Activated naive CD4-positive, alpha-beta T cell treated with anti-CD3 and anti-CD28 coated beads, Interleukin-2, amount 50 U/mL, for 24 hours (primary cell): Measurements from ENCODE around the gene SLC25A21.

Source experiments
- H3K27ac Mint-ChIP-seq: one replicate; pipeline ENCODE4 v1.8.0; 2021; ENCODE audit warnings: mild to moderate bottlenecking, mixed read lengths
- H3K27me3 Mint-ChIP-seq: one replicate; pipeline ENCODE4 v1.8.0; 2021; ENCODE audit warnings: mixed read lengths
- H3K36me3 Mint-ChIP-seq: one replicate; pipeline ENCODE4 v1.8.0; 2021; ENCODE audit warnings: mixed read lengths
- H3K4me1 Mint-ChIP-seq: one replicate; pipeline ENCODE4 v1.8.0; 2021; ENCODE audit warnings: mixed read lengths
- H3K4me3 Mint-ChIP-seq: one replicate; pipeline ENCODE4 v1.8.0; 2021; ENCODE audit warnings: mild to moderate bottlenecking, mixed read lengths
- H3K9me3 Mint-ChIP-seq: one replicate; pipeline ENCODE4 v1.8.0; 2021; ENCODE audit warnings: mixed read lengths

The SLC25A21 gene

DNA sequence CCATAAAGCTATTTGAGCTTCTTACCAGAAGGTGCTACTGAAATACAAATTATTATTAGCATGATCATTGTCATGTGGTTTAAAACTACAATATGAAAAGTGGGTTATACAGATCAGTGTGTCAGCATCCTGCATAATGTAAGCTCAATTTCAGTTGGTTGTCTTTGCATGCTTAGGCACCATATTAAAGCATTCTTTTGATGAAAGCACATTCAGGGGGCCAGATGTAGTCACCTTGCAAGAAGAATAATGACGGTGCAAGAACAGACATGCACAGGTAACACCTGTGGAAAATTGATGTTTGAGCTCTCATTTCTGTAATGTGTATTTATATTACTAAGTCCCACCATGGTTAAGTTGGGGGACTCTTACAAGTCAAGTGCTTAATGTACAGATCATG lies 386.9 kb downstream of the SLC25A21 start:
- Mint-ChIP-seq H3K4me1 (no peaks in the 10 kb centered on the region), H3K4me3 (no peak overlapping the region), H3K36me3 (no peaks in the 10 kb centered on the region), H3K27ac (no peak overlapping the region), H3K9me3 (peaks cover 19% of the 10 kb centered on the region), H3K27me3 (peaks cover 1% of the 10 kb centered on the region)

- Mint-ChIP-seq H3K36me3 (no peaks in the 10 kb centered on the region), H3K4me3 (no peak overlapping the region), H3K27ac (no peak overlapping the region), H3K4me1 (no peaks in the 10 kb centered on the region), H3K9me3 (peaks cover 26% of the 10 kb centered on the region), H3K27me3 (peaks cover 1% of the 10 kb centered on the region)
Measured at GRCh38 chr14:36784541-36784940, 387.9 kb downstream of the SLC25A21 start.

DNA sequence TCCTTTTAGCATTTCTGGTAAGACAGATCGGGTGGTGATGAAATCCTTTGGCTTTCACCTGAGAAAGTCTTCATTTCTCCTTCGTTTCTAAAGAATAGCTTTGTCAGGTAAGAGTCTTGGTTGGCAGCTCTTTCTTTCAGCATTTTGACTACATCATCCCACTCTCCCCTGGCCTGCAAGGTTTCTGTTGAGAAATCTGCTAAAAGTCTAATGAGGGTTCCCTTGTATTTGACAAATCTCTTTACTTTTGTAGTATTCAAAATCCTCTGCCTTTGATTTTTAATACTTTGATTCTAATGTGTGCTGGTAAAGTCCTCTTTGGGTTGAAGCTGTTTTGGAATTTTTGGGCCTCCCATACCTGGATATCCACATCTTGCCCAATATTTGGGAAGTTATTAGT lies 390.5 kb downstream of the SLC25A21 start:
- Mint-ChIP-seq H3K27me3 (peaks cover 1% of the 10 kb centered on the region), H3K27ac (no peak overlapping the region), H3K9me3 (peaks cover 26% of the 10 kb centered on the region), H3K36me3 (no peaks in the 10 kb centered on the region), H3K4me1 (no peaks in the 10 kb centered on the region), H3K4me3 (no peak overlapping the region)

- no peak overlapping the region for H3K4me3 Mint-ChIP-seq
- no peaks in the 10 kb centered on the region for H3K9me3 Mint-ChIP-seq
- H3K27ac Mint-ChIP-seq, result no peak overlapping the region
- H3K36me3 Mint-ChIP-seq, result no peaks in the 10 kb centered on the region
- H3K27me3 Mint-ChIP-seq, result no peaks in the 10 kb centered on the region
- no peaks in the 10 kb centered on the region for H3K4me1 Mint-ChIP-seq
Measured at GRCh38 chr14:36773558-36773957, 398.8 kb downstream of the SLC25A21 start.

GRCh38 chr14:36773136-36773540 lies 399.3 kb downstream of the SLC25A21 start:
- Mint-ChIP-seq H3K4me1 (no peaks in the 10 kb centered on the region), H3K27ac (no peak overlapping the region), H3K9me3 (no peaks in the 10 kb centered on the region), H3K4me3 (no peak overlapping the region), H3K36me3 (no peaks in the 10 kb centered on the region), H3K27me3 (no peaks in the 10 kb centered on the region)

DNA sequence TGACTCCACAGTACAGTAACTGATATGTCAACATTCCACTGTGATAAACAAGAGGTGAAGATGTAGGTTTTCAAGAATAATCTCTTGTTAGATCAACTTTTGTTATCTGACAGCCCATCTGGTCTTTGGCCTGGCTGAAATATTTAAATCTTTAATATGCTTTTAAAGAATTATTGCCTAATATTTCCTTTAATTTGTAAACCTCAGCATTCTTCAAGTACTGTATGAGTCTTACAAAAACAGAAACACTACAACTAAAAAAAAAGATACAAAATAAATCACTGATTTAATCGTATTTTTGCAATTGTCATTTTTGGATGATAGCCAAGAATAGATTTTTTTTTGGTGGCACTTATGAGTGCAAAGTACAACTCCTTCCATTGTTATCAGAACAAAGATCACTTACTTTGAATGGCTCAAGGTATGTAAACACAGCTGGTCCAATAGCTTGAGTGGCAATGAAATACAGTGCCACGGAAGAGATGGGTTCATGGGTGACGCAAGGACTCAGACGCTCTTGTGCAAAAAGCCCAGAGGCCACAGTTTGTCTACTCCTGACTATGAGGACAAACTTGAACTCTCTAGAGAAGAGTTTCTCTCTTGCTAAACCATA lies 401.3 kb downstream of the SLC25A21 start:
- Mint-ChIP-seq H3K4me3 (no peak overlapping the region), H3K9me3 (no peaks in the 10 kb centered on the region), H3K27me3 (no peaks in the 10 kb centered on the region), H3K27ac (no peak overlapping the region), H3K4me1 (no peaks in the 10 kb centered on the region), H3K36me3 (no peaks in the 10 kb centered on the region)

- no peak overlapping the region for H3K27ac Mint-ChIP-seq
- H3K4me1 Mint-ChIP-seq, result no peaks in the 10 kb centered on the region
- H3K36me3 Mint-ChIP-seq, result no peaks in the 10 kb centered on the region
- H3K4me3 Mint-ChIP-seq, result no peak overlapping the region
- no peaks in the 10 kb centered on the region for H3K27me3 Mint-ChIP-seq
- no peaks in the 10 kb centered on the region for H3K9me3 Mint-ChIP-seq
Measured at GRCh38 chr14:36768638-36769337, 403.6 kb downstream of the SLC25A21 start.

DNA sequence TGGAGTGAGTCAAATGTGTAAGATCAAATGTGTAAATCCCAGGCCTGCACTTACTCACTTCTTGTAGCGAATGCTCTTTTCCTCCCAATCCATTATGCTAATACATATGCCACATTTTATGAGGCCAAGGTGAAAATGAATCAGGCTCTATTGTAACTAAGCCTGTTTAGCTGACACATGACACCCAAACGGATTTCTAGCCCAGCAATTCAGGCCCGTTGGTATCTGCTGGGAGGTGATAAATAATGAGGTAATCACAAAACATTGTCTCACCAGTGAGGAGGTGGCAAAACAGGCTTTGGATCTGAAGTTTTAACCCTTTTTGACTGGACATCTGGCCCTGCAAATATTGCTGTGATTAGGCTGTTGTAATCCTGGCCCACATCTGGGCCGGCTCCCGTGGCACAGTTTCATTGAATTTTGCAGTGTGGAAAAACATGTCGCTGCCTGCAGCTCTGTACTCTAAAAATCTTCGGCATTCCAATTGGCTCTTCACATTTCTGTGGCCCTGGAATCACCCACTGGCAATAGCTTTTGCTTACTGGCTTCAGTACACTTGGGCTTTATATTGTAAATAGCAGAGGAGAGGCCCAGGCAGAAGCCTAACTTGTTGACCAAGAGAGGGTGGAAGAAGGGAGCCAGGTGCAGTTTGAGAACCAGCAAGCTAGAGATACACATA lies 404.7 kb downstream of the SLC25A21 start:
- no peak overlapping the region for H3K27ac Mint-ChIP-seq
- H3K4me3 Mint-ChIP-seq, result no peak overlapping the region
- H3K27me3 Mint-ChIP-seq, result no peaks in the 10 kb centered on the region
- H3K4me1 Mint-ChIP-seq, result no peaks in the 10 kb centered on the region
- no peaks in the 10 kb centered on the region for H3K36me3 Mint-ChIP-seq
- H3K9me3 Mint-ChIP-seq, result no peaks in the 10 kb centered on the region

DNA sequence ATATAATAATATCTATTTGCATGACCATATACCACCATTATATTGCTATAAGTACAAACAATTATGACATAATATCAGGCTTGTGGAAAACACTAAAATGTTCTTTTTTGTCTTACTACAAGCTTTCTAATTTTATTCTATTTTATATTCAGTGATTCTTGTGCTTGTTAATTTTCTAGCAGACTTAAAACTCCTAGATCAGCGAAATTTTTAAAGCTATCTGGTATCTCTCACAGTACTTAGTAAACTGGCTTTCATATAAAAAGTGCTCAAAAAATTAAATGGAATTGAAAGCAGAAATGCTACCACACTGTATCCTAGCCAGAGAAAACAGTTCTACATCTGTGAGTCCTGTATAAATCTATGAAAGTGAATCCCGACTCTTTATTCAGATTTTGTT lies 405.4 kb downstream of the SLC25A21 start:
- Mint-ChIP-seq H3K27ac (no peak overlapping the region), H3K27me3 (no peaks in the 10 kb centered on the region), H3K4me1 (no peaks in the 10 kb centered on the region), H3K36me3 (no peaks in the 10 kb centered on the region), H3K4me3 (no peak overlapping the region), H3K9me3 (no peaks in the 10 kb centered on the region)

- Mint-ChIP-seq H3K36me3 (no peaks in the 10 kb centered on the region), H3K4me1 (no peaks in the 10 kb centered on the region), H3K9me3 (peaks cover 9% of the 10 kb centered on the region), H3K27ac (no peak overlapping the region), H3K27me3 (peaks cover 3% of the 10 kb centered on the region), H3K4me3 (no peak overlapping the region)
Measured at GRCh38 chr14:36757734-36758601, 414.4 kb downstream of the SLC25A21 start.

DNA sequence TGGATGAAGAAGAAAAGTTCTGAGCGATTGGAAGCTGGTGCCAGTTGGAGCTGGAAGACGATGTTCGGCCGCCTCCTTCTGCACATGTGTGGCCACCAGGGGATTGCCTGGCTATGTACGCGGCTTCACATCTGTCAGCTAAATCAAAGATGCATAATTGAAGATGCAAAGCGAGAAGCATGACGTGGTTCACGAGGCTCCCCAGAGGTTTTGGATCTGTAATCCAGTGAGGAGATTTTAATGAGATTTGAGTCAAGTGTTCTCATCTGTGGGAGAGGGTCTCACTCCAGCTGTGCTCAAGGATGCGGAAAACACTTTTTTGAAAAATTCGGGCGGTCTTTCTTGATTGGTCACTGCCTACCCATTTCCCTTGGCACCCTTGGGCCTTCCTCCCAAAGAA lies 416.2 kb downstream of the SLC25A21 start:
- H3K4me3 Mint-ChIP-seq, result no peak overlapping the region
- no peak overlapping the region for H3K27ac Mint-ChIP-seq
- H3K36me3 Mint-ChIP-seq, result no peaks in the 10 kb centered on the region
- H3K9me3 Mint-ChIP-seq, result peaks cover 13% of the 10 kb centered on the region
- peaks cover 3% of the 10 kb centered on the region for H3K27me3 Mint-ChIP-seq
- H3K4me1 Mint-ChIP-seq, result no peaks in the 10 kb centered on the region

DNA sequence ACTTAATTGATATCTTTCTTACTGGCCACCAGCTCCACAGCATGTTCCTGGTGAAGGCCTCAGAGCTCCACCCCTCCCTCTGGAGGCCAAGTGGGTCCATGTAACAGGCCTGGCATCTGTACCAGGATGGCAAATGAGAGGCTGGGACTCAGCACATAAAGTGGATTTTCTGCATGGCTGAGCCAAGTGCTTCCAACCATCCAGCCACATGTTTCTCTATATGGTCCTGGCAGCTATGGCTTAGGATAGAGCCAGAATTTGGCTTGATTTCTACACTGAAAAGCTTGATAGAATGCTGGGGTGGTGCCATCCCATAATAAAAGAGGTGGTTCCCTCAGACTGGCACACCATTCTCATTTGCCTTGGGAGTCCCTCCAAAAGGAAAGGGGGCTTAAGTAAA lies 416.6 kb downstream of the SLC25A21 start:
- no peak overlapping the region for H3K27ac Mint-ChIP-seq
- H3K4me1 Mint-ChIP-seq, result no peaks in the 10 kb centered on the region
- peaks cover 3% of the 10 kb centered on the region for H3K27me3 Mint-ChIP-seq
- H3K4me3 Mint-ChIP-seq, result no peak overlapping the region
- peaks cover 13% of the 10 kb centered on the region for H3K9me3 Mint-ChIP-seq
- H3K36me3 Mint-ChIP-seq, result no peaks in the 10 kb centered on the region

DNA sequence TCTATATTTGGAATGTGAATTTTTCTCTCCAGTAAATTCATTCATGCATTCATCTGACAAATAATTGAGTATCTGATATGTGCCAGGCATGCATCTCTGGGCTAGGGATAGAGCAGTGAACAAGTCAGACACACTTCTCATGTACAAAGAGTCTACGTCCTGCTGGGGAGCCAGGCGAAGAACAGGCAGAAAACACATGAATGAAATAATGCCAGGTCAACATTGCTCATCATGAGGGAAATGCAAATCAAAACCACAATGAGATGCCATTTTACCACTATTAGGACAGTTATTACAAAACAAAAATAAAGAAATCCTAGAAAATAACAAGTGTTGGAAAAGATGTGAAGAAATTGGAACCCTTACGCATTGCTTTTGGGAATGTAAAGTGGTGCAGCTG lies 420.5 kb downstream of the SLC25A21 start:
- Mint-ChIP-seq H3K4me1 (no peaks in the 10 kb centered on the region), H3K36me3 (no peaks in the 10 kb centered on the region), H3K27ac (no peak overlapping the region), H3K4me3 (no peak overlapping the region), H3K9me3 (peaks cover 19% of the 10 kb centered on the region), H3K27me3 (peaks cover 3% of the 10 kb centered on the region)

- Mint-ChIP-seq H3K27me3 (peaks cover 2% of the 10 kb centered on the region), H3K4me1 (no peaks in the 10 kb centered on the region), H3K4me3 (no peak overlapping the region), H3K27ac (no peak overlapping the region), H3K36me3 (no peaks in the 10 kb centered on the region), H3K9me3 (peaks cover 19% of the 10 kb centered on the region)
Measured at GRCh38 chr14:36751106-36751505, 421.3 kb downstream of the SLC25A21 start.

- Mint-ChIP-seq H3K4me3 (no peak overlapping the region), H3K27ac (no peak overlapping the region), H3K27me3 (no peaks in the 10 kb centered on the region), H3K9me3 (peaks cover 24% of the 10 kb centered on the region), H3K4me1 (no peaks in the 10 kb centered on the region), H3K36me3 (no peaks in the 10 kb centered on the region)
Measured at GRCh38 chr14:36750244-36750643, 422.2 kb downstream of the SLC25A21 start.
